PFSK-1 (cell line): ENCODE measurements around the gene AKAP5.

Experiments used
- POLR2AphosphoS5 ChIP-seq: IDR thresholded peaks from 2 replicates; pipeline ENCODE4 v1.6.1; 2012; ENCODE audit warnings: low read depth, mild to moderate bottlenecking, control low read depth, low read length, moderate library complexity
- SIN3A ChIP-seq: IDR thresholded peaks from 2 replicates; pipeline ENCODE4 v1.6.1; 2012; ENCODE audit warnings: mild to moderate bottlenecking, low read length, moderate library complexity, borderline replicate concordance; ENCODE audit not compliant: insufficient read depth
- TAF1 ChIP-seq: IDR thresholded peaks from 2 replicates; pipeline ENCODE4 v1.6.1; 2012; ENCODE audit warnings: low read length, control low read depth, borderline replicate concordance; ENCODE audit not compliant: insufficient read depth
- TF ChIP-seq, protein P1 (sequence below), 2 experiments: IDR thresholded peaks; 2 replicates each; pipeline versions ENCODE4 v1.6.1 to v1.8.0; 2011 to 2012; ENCODE audit warnings: low read depth in 2 of 2, low read length in 2 of 2, control low read depth in 1 of 2, inconsistent platforms in 1 of 2, mild to moderate bottlenecking in 1 of 2, moderate library complexity in 1 of 2; ENCODE audit not compliant: insufficient read depth in 1 of 2

DNA sequence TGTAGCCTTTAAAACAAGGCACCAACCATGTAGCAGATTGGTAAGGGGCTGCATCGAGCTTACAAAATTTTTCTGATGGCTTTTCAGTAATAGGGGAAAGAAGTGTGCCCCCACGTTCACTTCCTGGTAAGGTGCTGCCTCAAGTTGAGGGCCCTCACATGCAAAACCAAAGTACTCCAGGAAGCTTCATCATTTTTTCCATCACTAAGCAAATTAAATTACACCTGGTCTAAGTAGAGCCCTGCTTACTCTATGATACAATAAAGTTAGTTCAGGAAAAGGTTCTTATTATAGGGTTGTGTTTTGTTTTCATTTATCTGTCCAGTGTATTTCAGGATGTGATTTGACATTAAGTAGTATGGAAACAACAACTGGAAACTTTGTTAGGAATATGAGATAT is 15.0 kb upstream of the AKAP5 start:
- TF ChIP-seq TAF1 (no peak), SIN3A (no peak), POLR2AphosphoS5 (no peak)
- TF ChIP-seq, protein P1, sequence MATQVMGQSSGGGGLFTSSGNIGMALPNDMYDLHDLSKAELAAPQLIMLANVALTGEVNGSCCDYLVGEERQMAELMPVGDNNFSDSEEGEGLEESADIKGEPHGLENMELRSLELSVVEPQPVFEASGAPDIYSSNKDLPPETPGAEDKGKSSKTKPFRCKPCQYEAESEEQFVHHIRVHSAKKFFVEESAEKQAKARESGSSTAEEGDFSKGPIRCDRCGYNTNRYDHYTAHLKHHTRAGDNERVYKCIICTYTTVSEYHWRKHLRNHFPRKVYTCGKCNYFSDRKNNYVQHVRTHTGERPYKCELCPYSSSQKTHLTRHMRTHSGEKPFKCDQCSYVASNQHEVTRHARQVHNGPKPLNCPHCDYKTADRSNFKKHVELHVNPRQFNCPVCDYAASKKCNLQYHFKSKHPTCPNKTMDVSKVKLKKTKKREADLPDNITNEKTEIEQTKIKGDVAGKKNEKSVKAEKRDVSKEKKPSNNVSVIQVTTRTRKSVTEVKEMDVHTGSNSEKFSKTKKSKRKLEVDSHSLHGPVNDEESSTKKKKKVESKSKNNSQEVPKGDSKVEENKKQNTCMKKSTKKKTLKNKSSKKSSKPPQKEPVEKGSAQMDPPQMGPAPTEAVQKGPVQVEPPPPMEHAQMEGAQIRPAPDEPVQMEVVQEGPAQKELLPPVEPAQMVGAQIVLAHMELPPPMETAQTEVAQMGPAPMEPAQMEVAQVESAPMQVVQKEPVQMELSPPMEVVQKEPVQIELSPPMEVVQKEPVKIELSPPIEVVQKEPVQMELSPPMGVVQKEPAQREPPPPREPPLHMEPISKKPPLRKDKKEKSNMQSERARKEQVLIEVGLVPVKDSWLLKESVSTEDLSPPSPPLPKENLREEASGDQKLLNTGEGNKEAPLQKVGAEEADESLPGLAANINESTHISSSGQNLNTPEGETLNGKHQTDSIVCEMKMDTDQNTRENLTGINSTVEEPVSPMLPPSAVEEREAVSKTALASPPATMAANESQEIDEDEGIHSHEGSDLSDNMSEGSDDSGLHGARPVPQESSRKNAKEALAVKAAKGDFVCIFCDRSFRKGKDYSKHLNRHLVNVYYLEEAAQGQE (IDR thresholded peaks at IDR 0.05; ENCODE audit: insufficient read depth in 1 of 2, low read depth in 2 of 2, low read length in 2 of 2), result no peak
